ENCODE results near the gene CELSR3.
A peak's percentile ranks its signal among the peaks of the same experiment; 100 is the strongest.

The CELSR3 gene

DNA sequence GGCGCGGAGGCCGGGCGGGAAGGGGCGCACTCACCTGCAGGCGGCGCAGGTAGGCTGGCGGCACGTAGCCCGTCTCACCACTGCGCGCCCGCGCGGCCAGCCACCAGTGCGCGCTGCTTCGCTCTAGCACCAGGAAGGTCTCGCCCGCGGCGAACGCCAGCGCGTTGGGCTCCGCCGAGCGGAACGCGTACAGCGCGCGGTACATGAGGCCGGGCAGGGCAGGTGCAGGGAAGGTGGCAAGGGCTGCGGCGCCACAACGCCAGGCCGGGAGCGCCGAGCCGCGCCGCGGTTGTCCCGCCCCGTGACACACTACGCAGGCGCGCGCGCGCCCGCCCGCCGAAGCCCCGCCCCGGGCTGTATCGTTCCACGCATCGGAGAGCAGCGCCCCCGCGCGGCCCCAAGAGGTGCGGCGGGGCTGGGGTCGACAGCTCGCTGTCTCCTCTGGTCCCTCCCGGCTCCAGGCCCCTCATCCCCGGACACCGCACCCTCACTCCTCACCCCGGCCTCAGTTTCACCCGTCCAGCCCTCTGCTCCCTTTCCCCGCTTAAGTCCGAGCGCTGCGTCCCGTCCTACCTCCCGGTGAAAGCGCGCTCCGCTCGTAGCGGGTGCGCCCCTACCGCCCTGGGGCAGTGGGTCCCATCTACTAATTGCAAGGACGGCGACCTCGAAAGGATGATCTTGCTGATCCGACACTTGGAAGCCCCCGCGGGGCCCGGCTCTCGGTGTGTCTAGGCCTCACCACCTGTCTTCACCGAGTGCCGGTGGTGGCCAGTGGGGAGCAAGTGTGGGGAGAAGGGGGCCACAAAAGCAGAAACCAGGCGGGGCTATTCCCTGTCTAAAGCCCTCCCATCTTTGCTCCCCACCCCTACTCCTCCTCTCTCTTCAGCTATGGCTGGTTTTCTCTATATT, 23.2 kb upstream of the CELSR3 start, which contains the start of gene NCKIPSD:
Gene NCKIPSD, minus strand, starts transcription at position 313 of the 909 bp plus-strand sequence. Its CDS starts 108 bp downstream, at position 205.
- DNase-seq (ENCODE audit: low read depth in 3 of 3) = peak; percentile 77 to 93 (median 90)

GRCh38 chr3:48685293-48685602, 22.6 kb upstream of the CELSR3 start:
- no peak for DNase-seq (ENCODE audit: low read depth in 3 of 3)

DNA sequence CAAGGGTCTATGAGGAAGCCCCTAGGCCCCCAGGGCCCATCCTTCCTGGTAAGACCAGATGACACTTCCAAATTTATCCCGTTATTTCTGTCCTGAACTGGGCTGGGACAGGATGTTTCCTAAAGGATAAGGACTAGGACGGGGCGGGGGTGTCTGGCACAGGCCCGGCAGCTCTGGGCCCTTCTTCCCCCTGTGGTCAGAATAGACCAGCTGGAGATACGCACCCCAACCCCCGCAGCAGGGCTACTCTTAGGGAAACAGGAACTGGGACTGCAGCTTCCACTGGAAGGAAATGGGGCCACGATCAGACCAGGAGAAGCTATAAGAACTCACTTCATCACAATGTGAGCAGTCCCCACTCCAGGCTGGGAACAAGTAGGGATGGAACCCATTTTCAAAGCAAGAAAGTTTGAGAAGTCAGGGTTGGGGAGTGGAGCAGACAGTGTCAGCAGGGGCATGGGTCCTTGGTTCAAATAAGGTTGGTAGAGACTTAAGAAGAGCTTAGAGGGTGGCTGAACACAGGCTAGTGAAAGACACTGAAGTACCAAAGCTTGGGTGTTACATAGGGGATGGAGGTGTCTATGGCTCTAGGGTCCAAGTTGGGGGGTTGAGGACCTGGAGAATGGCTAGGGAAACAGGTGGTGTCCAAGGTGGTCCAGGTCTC, 21.9 kb upstream of the CELSR3 start:
- DNase-seq (ENCODE audit: low read depth in 3 of 3) = no peak

DNA sequence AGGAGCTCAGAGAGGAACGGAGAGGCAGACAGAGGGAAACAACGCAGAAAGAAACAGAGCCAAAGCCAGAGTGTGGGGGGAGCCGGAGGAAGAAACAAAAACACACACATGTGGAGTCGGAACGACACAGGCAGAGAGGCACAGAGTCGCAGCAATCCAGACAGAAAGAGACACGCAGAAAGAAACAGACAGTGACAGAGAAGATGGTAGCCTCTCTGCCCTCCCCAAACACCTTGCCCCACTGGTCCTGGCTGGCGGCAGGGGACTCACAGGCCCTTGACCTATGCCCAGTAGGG, 21.3 kb upstream of the CELSR3 start:
- no peak for DNase-seq (ENCODE audit: low read depth in 3 of 3)

- DNase-seq (ENCODE audit: low read depth in 3 of 3) = no peak
Observed at GRCh38 chr3:48682786-48683185, 20.1 kb upstream of the CELSR3 start.

GRCh38 chr3:48681974-48682610, 19.4 kb upstream of the CELSR3 start:
- DNase-seq (ENCODE audit: low read depth in 3 of 3) = no peak

GRCh38 chr3:48681541-48681880, 18.8 kb upstream of the CELSR3 start:
- no peak for DNase-seq (ENCODE audit: low read depth in 3 of 3)

DNA sequence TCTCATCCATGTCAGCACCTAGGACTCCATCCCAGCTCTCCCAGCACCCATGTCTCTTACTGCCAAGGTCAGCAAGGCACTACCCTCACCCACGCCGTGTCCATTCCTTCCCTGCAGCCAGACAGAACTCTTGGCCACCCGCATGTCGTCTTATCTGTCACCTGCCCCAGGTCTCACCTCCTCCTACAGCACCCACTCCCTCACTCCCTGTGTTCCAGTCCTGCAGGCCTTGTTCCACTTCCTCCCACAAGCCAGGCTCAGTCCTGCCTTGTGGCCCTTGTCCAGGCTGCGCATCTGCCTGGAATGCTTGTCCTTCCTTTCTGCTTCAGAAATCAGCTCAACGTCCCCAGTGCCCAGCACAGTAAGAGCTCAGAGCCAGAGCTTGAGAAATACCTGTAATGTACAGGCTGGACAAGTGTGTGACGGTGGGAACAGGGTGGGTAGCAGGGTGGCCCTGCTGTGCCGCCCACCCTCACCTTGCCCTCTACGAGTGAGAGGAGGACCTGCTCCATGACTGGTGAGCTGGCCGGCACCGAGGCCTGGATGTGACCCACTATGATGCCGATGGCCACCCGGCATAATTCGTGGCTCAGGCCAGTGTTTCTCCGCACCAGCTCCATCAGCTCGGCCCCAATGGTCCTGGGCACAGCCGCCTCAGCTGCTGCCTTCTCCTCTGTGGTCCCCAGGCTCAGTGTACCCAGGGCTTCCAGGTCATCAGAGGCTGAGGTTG, 18.3 kb upstream of the CELSR3 start:
- no peak for DNase-seq (ENCODE audit: low read depth in 3 of 3)

GRCh38 chr3:48679411-48680391, 17.0 kb upstream of the CELSR3 start:
- DNase-seq (ENCODE audit: low read depth in 3 of 3) = no peak

DNA sequence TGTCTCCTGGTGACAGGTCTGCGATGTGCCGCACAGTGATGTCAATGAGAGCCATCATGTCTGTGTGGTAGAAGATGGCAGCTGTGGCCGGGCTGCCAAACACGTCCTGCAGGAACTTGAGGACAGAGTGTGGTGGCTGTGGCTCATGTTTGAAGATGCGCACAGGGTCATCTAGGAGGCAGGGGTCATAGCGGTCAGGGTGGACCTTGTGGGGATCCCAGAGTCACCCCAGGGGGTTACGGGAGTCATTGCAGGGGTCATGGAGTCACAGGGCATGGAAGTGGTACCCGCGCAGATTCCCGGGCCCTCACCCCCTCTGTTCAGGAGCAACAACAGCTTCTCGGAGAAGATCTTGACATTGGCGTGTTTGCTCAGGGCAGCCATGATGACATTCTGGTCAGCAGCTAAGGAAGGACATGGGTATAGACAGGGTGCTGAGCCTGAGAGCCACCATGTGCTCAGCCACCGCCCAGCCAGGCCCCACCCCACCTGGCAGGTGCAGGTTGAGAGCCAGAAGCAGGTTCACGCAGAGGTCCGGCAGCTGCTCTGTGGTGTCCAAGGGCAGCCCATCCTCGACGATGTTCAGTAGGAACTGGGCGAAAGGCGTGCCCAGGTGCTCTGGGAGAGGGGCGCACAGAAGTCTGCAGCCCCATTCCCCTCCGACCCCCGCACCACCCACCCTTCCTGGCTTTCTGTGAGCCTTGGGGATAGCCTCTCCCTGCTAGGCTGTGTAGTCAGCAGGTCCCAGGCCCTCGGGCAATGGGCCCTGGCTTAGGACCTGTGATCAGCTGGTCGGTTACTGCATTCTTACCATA, 16.1 kb upstream of the CELSR3 start:
- DNase-seq (ENCODE audit: low read depth in 3 of 3) = no peak

- no peak for DNase-seq (ENCODE audit: low read depth in 3 of 3)
Observed at GRCh38 chr3:48678056-48678455, 15.4 kb upstream of the CELSR3 start.

DNA sequence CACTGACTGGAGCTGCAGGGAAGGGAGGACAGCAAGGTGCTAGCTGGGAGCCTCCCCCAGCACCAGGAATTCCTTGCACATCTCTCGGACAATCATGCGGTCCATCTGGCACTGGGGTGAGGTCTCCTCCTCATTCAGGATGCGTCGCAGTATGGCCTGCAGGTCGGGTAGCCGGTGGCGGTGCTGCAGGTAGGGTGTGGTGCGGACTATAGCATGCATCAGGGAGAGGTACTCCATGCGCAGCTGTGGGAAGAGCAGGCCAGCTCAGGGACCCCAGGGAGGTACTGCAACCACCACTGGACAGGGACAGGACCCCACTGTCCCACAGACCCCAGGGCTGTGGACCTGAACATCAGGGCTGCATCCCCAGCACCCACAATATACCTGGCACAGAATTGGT, 11.8 kb upstream of the CELSR3 start:
- no peak for DNase-seq (ENCODE audit: low read depth in 3 of 3)

- DNase-seq (ENCODE audit: low read depth in 3 of 3) = no peak
Observed at GRCh38 chr3:48672522-48672921, 9.8 kb upstream of the CELSR3 start.

GRCh38 chr3:48664929-48665328, 2.2 kb upstream of the CELSR3 start:
- DNase-seq (ENCODE audit: low read depth in 3 of 3) = no peak

DNA sequence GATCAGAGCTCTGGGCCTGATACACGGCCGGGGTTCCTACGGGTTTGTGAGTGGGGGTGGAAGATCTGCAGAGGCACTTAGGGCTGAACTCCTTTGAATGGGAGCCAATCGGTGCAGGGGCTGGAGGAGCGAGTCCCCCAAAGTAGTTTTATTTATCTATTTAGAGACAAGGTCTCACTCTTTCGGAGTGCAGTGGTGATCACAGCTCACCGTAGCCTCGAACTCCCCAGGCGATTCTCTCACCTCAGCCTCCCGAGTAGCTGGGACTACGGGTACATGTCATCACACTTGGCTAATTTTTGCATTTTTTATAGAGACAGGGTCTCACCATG, 1.6 kb upstream of the CELSR3 start:
- DNase-seq (ENCODE audit: low read depth in 3 of 3) = no peak

- peak; percentile 90 to 92 (median 91) for DNase-seq (ENCODE audit: low read depth in 3 of 3)
Observed at GRCh38 chr3:48663489-48664312, 1.0 kb upstream of the CELSR3 start.

DNA sequence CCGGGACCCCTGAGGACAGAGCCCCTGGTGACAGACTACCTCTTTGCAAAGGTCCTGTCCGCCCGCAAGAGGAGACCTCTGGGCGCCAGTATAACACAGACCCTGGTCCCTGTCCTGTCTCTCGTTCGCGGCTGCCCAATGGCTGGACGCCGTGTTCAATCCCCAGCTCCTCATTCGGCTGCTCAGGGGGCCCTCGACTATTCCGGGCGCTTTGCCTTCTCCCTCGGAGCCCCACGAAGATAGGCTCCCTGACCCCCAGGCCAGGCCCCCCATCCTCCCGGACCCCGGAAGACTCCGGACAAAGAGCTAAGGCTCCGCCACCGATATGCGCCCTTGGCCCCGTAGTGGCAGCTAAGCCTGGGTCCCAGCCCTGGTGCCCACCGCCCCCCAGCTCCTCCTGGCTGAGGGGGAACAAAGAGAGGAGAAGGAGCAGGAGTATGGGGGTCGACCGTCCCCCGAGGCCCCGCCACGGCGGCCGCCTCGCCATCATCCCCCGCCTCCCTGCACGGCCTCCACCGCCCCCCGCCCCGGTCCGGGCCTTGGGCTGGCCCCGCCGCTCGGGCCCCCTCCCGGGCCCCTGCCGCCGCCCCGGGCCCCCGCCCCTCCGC, 437 bp downstream of the CELSR3 start:
- no peak for DNase-seq (ENCODE audit: low read depth in 3 of 3)

GRCh38 chr3:48661501-48662144, 1.1 kb downstream of the CELSR3 start:
- DNase-seq (ENCODE audit: low read depth in 3 of 3) = peak; percentile 40 to 57 (median 53)

All from stimulated activated CD4-positive, alpha-beta T cell treated with anti-CD3 and anti-CD28 coated beads, TNF-alpha, amount 100 ng/mL, for 48 hours (primary cell).